GM12864 (cell line): ENCODE results near the gene PHC3.
"Not testable (repeated sequence)": the region's sequence is repeated elsewhere in the genome, so short reads cannot be mapped to it uniquely, and the experiment has no call there.

Experiments used
- DNase-seq: peaks from one replicate; pipeline ENCODE4 v3.0.0-alpha.2; 2011; ENCODE audit warnings: low read depth
- H3K4me3 ChIP-seq: 2 replicates; pipeline ENCODE4 v1.5.1; 2011; ENCODE audit warnings: mild to moderate bottlenecking, low read depth, low read length, control low read depth
- TF ChIP-seq, protein P1 (sequence below): IDR thresholded peaks from 2 replicates; pipeline ENCODE4 v1.5.1; 2011; ENCODE audit warnings: low read depth, mild to moderate bottlenecking, moderate library complexity, low read length, control low read depth, inconsistent platforms; ENCODE audit errors: missing control alignments

PHC3 gene

GRCh38 chr3:170132335-170132734 is 49.2 kb downstream of the PHC3 start:
- TF ChIP-seq, protein P1, sequence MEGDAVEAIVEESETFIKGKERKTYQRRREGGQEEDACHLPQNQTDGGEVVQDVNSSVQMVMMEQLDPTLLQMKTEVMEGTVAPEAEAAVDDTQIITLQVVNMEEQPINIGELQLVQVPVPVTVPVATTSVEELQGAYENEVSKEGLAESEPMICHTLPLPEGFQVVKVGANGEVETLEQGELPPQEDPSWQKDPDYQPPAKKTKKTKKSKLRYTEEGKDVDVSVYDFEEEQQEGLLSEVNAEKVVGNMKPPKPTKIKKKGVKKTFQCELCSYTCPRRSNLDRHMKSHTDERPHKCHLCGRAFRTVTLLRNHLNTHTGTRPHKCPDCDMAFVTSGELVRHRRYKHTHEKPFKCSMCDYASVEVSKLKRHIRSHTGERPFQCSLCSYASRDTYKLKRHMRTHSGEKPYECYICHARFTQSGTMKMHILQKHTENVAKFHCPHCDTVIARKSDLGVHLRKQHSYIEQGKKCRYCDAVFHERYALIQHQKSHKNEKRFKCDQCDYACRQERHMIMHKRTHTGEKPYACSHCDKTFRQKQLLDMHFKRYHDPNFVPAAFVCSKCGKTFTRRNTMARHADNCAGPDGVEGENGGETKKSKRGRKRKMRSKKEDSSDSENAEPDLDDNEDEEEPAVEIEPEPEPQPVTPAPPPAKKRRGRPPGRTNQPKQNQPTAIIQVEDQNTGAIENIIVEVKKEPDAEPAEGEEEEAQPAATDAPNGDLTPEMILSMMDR, result no peak
- H3K4me3 ChIP-seq, result no peak overlapping the region
- no peak for DNase-seq

- DNase-seq, result no peak
- TF ChIP-seq, protein P1, result no peak
- no peak overlapping the region for H3K4me3 ChIP-seq
Measured at GRCh38 chr3:170130532-170130931, 51.0 kb downstream of the PHC3 start.

GRCh38 chr3:170128977-170129431 is 52.5 kb downstream of the PHC3 start:
- no peak overlapping the region for H3K4me3 ChIP-seq
- peak; percentile 10 for DNase-seq
- TF ChIP-seq, protein P1, result no peak

GRCh38 chr3:170128259-170128976 is 53.1 kb downstream of the PHC3 start:
- no peak overlapping the region for H3K4me3 ChIP-seq
- DNase-seq, result peak; percentile 91
- TF ChIP-seq, protein P1, result no peak

- DNase-seq, result no peak
- TF ChIP-seq, protein P1, result peak; percentile 15
Measured at GRCh38 chr3:170117134-170117533, 64.4 kb downstream of the PHC3 start.

GRCh38 chr3:170114165-170114564 is 67.4 kb downstream of the PHC3 start:
- not testable (repeated sequence) for H3K4me3 ChIP-seq, DNase-seq

More at GRCh38 chr3:170117134-170117533, 64.4 kb downstream of the PHC3 start:
- H3K4me3 ChIP-seq, result no peak overlapping the region

DNA sequence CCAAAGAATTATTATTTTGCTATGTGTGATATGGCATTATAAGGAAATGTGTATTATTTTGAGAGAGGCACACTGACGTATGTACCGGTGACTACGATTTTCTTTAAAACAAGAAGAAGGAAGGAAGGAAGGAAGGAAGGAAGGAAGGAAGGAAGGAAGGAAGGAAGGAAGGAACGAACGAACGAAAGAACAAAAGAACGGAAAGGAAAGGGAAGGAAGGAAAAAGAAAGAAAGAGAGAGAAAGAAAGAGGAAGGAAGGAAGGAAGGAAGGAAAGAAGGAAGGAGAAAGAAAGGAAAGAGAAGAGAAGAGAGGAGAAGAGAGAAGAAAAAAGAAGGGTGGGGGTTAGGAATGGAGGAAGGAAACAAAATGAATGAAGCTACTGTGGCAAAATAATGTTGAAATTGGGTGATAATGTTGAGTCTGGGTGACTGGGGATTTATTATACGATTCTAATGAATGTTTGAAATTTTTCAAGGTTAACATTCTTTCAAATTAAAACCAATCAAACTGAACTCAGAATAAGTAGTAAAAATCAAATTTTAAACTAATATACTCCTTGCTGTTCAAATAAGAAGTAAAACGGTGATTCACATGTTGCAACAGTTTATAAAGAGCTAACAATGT is 70.3 kb downstream of the PHC3 start:
- TF ChIP-seq, protein P1, result no peak
- no peak for DNase-seq
- H3K4me3 ChIP-seq, result no peak overlapping the region
